Hippocampal formation (tissue), 2 donors: ENCODE measurements around the gene SPO11.

Experiments
- DNase-seq, 2 donors: peaks; one replicate each; lab custom pipeline; 2025; lab: John Stamatoyannopoulos, UW

SPO11 gene

DNA sequence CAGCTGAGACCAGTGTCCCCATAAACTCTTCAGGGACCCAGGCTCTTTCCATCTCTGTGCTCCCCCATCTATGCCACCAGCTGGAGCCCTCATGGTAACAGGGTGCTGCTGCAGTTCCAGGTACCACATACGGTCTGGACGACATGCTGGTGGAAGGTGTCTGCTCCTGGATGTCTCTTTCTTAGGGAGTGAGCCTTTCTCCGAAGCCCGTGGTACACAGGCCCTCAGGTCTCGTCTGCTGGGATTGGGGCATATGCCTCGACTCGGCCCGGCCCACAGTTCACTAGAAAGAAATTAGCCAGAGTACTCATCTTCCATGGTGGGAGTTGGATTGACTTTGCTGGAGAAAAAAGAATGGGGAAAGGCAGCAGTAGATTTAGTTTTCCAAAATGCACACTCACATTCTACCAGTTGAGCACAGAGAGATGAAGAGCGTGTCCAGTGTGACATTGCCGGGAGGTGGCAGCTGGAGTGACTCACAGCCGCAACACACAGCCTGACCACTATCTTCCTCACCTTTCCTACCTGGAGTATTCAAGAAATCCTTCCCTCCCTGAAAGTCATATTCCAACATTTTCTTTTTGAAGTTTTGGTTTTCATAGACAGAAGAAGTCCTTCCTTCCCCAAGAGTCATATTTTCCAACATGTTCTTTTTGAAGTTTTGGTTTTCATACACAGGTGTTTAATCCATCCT is 18.6 kb upstream of the SPO11 start:
- no peak for DNase-seq

DNA sequence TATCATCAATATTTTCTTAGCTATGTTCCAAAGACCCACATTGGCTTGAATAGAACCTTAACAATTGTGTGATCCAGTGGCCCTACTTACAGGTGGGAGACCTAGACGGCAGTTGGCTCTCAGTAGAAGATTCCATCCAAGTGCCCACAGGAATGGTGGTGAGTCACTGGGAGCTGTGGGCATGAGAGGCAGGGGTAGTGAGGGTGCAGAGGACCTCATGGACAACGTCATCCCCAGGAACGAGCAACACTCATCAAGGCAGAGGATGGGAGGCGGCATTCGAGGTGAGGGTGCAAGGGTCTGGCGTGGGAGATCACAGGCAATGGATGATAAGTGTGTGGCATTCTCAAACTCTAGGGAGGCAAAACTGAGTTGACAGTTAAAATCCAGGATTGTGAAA is 17.5 kb upstream of the SPO11 start:
- DNase-seq, result no peak

DNA sequence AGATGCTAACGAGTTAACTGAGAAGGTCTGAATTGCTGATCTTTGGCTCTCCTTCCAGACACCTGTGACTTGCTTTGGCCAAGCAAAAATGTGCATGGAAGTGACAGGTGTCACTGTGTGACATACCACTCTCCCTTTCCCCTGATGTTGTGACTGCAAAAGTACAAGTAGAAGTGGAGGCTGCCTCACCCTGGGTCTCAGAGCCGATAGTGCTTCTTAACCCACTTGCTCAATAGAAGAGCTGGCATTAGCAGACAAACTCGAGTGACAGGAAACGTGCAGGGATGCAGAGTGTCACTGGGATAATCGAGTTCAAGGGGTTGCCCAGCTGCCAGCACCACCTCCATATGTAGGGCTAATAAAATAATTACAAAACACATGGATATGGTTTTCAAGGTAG is 16.4 kb upstream of the SPO11 start:
- no peak for DNase-seq

DNA sequence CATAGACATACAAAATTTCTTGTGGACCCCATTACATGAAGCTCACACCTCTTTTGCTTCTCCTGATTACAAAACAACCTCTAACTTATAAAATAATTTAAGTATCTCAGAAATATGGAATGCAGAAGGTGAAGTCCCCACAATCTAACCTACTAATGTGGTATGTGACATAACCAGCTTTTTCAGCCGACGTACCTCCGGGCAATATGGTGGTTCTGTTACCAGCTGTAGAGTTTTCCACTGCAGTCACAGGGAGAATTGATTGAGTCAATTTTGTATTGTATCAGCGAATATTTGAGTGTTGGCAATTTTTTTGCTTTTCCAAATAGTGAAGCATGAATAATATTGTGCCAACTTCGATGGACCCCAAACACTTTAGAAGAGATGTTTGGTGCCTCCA is 15.7 kb upstream of the SPO11 start:
- no peak for DNase-seq

DNA sequence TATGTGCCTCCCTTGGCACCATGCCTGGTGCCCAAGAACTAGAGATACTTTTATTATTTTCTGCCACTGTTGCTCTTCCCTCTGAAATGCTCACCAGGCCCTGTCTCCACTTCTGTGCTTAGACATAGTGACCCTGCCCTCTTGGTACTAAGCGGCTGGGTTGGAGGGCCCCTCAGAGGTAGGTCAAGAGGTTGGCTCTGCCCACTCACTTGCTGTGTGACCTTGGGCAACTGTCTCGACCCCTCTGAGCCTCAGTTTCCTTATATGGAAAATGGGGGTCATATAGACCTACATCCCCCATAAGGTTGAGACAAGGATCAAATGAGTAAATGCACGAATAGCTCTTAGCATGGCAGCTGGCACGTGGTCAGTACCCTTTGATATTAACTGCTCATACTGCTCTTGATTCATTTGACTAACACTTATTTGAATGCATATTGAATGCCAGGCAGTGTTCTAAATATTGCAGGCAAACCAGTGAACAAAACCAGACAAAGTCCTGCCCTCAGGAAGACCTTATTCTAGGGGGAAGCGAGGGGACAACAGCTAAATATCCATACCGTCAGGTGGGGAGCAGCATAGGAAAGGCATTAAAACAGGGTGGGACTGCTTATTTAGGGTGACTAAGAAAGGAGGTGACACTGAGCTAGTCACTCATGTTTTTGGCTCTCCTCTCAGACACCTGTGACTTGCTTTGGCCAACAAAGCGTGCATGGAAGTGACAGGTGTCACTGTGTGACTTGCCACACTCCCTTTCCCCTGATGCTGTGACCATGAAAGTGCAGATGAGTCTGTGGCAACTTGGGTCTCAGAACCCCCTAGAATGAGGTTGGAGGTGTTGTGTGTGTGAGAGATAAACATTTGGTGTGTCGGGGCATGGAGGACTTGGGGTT is 14.3 kb upstream of the SPO11 start:
- DNase-seq, result no peak

DNA sequence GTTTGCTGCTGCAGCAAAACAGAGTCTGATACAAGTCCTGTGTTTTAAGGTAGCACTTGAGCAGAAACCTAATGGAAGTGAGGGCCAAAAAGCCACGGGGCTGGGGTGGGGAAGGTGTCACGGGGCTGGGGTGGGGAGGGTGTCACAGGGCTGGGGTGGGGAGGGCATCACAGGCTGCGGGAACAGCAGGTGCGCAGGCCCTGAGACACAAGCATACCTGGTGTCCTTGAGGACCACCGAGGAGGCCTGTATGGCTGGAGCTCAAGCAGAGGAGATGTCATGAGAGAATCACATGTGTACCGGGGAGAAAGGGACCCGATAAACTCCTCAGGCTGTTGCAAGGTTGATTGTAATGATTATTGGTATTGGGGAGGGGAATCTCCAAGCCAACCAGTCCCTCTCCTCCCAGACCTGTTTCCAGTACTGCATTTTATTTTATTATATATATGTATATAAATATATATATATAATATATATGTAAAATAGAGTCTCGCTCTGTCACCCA is 13.6 kb upstream of the SPO11 start:
- no peak for DNase-seq

DNA sequence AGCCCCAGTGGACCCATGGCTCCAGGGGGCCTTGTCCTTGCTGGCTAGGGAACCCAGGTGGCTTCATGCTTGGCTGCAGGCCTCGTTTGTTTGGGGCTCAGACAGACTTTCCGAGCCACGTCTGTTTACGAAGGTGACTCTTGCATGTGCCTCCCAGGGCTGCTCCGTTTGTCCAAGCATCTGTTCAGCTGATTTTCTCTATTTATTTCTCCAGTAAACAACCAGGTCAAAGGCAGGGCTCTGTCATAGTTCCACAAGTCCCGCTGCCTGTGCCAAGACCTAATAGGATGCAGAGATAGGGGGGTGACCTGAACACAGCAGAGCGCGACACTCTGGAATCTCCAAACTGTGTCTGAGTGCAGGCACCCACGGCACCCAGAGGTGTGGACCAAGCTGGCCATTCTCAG is 12.8 kb upstream of the SPO11 start:
- DNase-seq, result no peak

DNA sequence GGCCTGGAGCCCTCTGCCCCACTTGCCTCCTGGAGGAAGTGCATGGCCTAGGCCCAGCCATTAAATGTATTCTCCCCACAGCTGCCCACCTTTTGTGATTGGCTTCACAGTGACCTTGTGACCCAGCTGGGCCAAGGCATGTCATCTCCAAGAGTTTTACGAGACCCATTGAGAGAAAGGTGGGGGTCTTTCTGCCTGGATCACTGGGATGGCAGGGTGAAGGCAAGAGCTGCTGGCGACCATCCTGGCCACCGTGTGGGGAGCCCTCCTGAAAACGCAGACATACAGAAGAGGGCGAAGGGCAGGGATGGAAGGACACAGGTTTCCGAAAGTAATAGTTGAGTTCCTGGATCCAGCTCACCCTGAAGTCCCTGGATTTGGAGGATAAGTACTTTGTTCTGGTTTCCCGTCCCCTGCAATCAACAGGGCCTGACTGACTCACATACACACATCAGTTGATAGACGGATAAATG is 12.3 kb upstream of the SPO11 start:
- DNase-seq, result no peak

DNA sequence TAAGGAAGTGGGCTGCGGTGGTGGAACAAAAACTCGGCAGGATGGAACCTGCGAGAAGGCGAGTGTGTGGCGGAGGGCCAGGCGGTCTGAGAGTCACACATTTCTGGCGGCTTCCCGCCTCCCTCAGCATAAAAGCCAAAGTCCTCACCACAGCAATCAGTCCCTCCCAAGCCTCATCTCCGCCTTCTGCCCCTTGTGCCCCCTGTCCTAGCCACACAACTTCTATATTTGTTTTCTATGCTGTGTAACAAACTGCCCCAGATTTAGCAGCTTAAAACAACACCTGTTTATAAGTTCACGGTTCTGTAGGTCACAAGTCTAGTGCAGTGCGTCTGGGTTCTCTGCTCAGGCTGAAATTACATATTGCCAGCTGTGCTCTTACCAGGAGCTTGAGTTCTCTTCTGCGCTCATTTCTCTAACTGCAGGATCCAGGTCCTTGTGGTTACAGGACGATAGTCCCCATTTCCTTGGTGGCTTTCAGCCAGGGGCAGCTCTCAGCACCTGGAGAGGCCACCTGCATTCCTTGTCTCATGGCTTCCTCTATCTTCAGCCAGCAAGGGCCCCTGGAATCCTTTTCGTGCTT is 11.7 kb upstream of the SPO11 start:
- no peak for DNase-seq

DNA sequence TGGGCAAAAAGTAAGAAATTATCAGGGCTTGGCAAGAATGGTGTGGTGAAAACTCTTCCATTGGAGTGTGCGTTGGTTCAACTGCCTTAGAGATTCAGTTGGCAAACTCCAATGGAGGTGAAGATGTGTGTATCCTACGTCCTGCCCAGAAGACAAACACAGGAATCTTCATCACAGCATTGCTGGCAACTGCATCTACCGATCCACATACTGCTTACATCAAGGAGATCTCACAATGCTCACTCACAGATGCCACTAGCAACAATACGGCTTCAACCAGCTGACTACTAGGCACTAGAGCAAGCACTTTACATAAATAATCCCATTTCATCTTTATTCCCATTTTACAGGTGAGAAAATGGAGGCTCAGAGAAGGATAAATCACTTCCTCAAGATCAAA is 10.0 kb upstream of the SPO11 start:
- DNase-seq, result no peak

DNA sequence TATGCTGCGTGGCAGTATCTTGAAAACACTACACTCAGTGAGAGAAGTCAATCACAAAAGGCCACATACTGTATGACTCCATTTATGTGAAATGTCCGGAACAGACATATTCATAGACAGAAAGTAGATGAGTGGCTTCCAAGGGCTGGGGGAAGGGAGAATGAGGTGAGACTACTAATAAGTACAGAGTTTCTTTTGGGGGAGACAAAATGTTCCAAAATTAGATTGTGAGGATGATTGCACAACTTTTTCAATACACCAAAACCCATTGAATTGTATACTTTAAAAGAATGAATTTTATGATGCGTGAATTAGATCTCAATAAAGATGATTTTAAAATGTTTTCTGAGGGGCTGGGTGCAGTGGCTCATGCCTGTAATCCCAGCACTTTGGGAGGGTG is 9.2 kb upstream of the SPO11 start:
- DNase-seq, result no peak

DNA sequence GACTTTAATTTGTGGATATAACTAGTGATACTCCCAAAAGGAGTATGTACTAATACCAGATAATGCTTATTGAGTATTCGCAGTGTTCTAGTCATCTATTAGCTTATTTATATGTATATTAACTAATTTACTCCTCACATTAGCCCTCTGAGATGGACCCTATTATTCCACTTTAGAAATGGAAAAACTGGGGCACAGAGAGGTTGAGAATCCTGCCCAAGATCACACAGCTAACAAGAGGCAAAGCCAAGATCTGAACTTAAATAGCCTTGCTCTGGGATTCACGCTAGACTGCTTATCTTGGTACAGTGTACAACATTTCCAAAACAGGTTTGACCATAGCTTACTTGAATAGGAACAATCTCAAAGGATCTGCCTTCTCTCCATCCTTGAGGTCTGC is 8.5 kb upstream of the SPO11 start:
- no peak for DNase-seq

DNA sequence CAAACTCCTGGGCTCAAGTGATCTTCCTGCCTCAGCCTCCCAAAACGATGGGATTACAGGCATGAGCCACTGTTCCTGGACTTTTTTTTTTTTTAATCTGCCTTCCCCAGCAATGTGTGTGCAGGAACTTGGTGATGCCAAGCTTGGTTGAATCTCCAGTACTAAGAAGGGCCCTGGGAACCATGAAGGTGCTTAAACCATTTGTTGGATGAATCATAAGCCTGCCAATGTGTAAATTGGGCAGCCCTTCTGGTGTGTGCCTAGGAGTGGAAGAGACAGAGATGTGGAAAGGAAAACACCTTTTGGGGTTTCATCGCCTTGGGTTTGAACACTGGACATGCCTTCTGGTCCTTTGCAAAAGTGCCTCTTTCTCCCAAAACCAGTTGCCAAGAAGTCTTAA is 7.1 kb upstream of the SPO11 start:
- no peak for DNase-seq

DNA sequence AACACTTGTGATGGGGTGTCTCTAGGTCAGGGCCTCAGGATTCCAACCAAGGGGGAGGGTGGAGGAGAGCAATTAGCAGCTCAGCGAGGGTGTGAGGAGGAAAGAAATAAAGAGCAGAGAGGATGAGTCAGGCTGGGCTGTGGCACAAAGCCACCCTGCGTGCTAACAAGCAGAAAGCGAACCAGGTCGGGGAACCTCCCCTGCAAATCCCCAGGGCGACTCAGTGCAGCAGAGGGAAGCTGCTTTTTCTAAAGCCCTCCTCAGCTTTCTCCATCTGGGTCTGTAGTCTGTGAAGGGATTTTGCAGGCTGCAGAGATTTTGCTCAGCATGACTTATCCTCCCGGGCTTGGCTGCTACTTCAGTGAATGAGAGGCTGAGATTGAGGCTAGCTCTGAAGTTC is 6.6 kb upstream of the SPO11 start:
- DNase-seq, result peak in 1 of 2 donors; percentile 12

DNA sequence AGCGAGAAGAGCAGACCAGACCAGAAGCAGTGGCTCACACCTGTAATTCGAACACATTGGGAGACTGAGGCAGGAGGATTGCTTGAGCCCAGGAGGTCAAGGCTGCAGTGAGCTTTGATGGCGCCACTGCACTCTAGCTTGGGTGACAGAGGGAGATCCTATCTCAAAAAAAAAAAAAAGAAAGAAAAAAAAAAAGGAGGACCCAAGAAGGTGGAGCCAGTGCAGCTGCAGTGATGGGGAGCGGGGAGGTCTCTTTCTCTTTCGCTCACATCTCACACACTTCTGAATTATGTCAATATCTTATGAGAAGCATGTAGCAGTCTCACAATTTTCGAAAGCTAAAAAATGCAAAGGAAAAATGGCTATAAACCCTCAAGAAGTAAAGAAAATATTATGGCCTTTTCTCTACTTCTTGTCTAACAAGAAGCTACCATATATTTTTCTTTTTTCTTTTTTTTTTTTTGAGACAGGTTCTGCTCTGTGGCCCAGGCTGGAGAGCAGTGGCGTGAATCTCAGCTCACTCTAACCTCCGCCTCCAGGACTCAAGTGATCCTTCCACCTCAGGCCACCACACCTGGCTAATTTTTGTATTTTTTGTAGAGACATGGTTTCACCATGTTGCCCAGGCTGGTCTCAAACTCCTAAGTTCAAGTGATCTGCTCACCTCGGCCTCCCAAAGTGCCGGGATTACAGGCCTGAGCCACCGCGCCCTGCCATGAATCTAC is 3.8 kb upstream of the SPO11 start:
- DNase-seq, result no peak

DNA sequence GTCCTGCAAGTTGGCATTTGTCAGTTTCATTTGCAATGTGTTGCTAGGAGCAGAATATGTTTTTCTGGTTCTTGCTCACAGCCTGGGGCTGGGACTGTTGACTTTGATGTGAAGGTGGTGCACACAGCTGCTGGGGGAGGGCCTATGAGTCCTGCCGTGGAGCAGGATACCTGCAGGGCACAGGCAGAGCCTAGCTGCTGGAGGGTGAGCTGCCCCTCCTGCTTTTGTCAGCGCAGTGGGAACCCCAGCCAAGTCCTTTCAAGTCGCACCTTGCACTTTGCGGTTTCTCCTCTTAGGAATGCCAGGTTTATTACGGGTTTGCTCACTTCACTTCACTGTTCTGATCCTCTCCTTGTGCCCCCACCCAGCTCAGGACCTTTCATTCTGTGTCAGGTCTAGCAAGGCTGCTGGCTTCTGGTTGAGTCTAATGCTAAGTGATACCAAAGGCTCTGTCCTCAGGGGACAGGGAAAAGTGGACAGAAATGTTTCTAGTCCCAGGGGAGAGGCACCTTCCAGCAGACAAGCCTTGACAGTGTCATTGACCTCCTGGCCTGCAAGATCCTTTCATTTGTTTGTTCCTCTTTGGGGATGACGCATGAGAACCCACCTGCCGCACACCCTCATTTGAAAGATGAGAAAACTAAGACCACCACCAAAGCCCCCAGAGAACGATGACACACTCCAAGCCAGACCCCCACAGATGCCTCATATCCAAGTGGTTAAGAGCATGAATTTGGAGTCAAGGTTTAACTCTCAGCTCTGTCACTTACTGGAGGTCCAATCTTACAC is 2.7 kb upstream of the SPO11 start:
- no peak for DNase-seq

DNA sequence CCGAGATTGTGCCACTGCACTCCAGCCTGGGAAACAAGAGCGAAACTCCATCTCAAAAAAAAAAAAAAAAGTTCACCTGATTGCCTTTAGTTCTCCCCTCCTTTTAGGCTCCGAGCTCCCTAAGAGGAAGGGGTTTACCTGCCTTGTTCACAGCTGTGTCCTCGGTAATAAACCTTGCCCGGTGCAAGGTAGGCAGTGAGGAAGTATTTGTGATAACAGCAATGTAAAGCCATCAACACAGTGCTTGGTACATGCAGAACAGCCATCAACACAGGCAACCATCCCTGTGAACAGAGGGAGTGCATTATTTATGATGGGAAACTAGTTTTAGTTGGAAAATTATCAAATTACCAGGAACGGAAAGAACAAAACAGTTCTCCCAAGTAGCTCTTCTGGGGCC is 1.8 kb upstream of the SPO11 start:
- DNase-seq, result no peak

DNA sequence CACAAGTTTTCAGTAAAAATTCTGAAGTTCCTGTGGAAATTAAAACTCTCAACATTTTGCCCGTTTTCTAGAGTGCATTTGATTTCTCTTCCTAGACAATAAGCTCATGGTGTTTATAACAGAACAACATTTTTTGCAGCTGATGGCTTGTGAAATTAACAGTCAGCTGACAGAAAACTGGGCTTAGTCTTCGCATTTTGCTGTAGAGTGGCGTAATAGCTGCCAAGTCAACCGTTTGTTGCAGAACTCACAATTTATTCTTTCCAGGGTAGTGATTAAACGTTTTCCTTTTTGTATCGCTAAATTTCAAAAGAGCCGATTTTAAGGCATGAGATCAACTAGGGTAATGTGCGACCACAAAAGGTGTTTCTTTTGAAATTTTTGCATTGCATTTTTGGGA is 1.4 kb downstream of the SPO11 start:
- peak in 1 of 2 donors; percentile 78 for DNase-seq

DNA sequence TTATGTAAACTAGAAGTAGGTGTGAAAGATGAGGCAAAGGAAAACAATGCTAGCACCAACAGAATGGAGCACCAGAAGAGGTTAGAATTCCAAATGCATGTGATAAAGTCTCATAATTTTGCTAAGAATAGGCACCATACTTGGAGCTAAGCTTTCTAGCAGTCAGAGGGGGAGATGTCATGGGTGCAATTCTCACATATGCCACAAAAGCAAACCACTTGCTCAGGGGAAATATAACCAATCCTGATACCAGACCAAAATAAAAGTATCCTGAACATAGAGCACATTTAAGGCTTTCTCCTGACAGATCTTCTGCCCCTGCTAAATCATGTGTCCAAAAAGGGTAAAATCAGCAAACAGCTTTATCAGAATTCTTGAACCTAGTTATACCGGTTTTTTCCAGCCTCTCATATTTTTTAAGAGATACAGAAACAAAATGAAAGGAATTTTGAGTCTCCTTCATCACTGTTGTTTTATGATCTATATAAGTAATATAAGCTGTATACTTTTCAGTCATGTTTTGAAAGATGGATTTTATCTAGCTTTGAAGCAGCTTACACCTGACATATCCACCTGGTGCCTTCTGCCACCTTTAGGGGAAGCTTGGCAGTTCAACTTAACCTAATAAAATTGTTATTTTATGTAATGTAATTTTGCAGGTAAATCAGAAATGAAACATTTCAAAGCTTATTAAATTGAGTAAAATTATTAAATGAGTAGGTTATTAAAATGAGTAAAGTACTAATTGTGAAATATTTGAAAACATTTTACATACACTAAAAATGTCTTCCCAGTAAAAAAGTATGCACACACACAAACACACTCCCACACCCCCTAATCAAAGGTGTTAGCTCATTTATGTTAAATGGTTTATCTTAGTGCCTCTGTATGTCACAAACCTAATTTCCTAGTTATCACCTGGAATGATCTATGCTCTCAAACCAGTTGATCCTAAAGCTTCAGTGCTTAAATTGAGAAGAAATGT is 2.8 kb downstream of the SPO11 start:
- no peak for DNase-seq

DNA sequence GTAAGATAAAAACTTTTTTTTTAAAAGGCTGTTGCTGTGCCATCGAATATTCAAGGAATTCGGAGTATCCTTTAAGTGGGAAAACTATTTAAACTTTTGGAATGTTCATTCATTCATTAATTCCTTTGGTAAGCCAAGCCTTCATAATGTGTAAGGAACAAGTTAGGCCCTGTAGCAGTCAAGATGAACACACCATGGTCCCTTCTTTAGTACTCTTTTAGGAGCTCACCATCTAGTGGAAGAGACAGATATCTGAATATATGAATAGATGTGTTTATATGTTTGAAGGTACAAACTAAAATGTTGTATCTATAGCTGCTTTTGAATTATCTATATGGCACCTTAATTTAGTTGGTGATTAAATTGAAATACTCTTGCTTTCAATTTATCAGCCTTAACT is 5.8 kb downstream of the SPO11 start:
- DNase-seq, result peak in 1 of 2 donors; percentile 31
